ENCODE data around the gene LRPAP1. TPM values are rescaled to one million over a fixed set of nuclear protein-coding genes. Genes with fewer than 3 reads are reported as not detected.

Gene LRPAP1
- total and polyA plus RNA-seq, 10 of the 15 experiments (the other 5 are each of a cell fraction or from before 2014, with no cell fraction given): 1.0 to 100 (median 51.1) TPM

- RAD21 ChIA-PET (ENCODE audit: unreplicated experiment): no interaction called here
Measured at GRCh38 chr4:3486541-3487540, 45.4 kb downstream of the LRPAP1 start.

More at GRCh38 chr4:3486541-3487540, 45.4 kb downstream of the LRPAP1 start:
- Histone ChIP-seq H3K27ac (ENCODE audit: control insufficient read depth, insufficient read depth) (no peak overlapping the region), H3K4me2 (ENCODE audit: control insufficient read depth, insufficient read depth) (no peak overlapping the region), H3K4me1 (ENCODE audit: control insufficient read depth, insufficient read depth, low read length) (no peaks in the 10 kb centered on the region; the same call in 1 of the 2 replicates), H2AFZ (ENCODE audit: control insufficient read depth, low read depth, low read length) (no peak overlapping the region), H3K9me3 (replicated peaks; ENCODE audit: control insufficient read depth, insufficient read depth, low read length) (no peaks in the 10 kb centered on the region), H3K4me3 (no peak overlapping the region), H3K79me2 (ENCODE audit: control insufficient read depth, insufficient read depth, low read length) (no peaks in the 10 kb centered on the region), H3K27me3 (replicated peaks in 1 of 2; ENCODE audit: control insufficient read depth in 2 of 2, insufficient read depth in 2 of 2, low read length in 1 of 2) (peaks cover 2 to 6% of the 10 kb centered on the region in 2 experiments; a peak in 3 of 4 replicates), H3K36me3 (ENCODE audit: control insufficient read depth in 2 of 2, insufficient read depth in 2 of 2, low read length in 1 of 2) (no peaks in the 10 kb centered on the region), H3K9ac (ENCODE audit: control insufficient read depth, insufficient read depth, low read length) (no peak overlapping the region), H4K20me1 (ENCODE audit: control insufficient read depth, insufficient read depth) (no peaks in the 10 kb centered on the region)
- FAIRE-seq (no peak), ATAC-seq (no peak; the same call in 2 of the 3 replicates), DNase-seq (ENCODE audit: low read depth, low spot score) (no peak)
- ChIA-PET SMC1A (ENCODE audit: uncharacterized antibody, unreplicated experiment) (no interaction called here), CTCF (no interaction called here), POLR2A (no interaction called here)
- intact Hi-C loops (cut with micrococcal nuclease; ENCODE audit: unreplicated experiment): no loop called here
- in situ Hi-C loops (cut with MboI): no loop called here
- no TSS peak for BruUV-seq (replicated peaks)
- 22% methylated on average over 24 of the region's 25 CpGs for WGBS (ENCODE audit: insufficient coverage, insufficient replicate concordance, low lambda C conversion rate, missing lambda C conversion rate)
- TF ChIP-seq ZZZ3 (IDR thresholded peaks at IDR 0.05; ENCODE audit: control insufficient read depth, insufficient read length, low read depth) (no peak), EZH2 (IDR thresholded peaks at IDR 0.05; ENCODE audit: borderline replicate concordance, control insufficient read depth, low read depth, low read length) (no peak), ZNF24 (IDR thresholded peaks at IDR 0.05) (no peak), IRF4 (IDR thresholded peaks at IDR 0.05; ENCODE audit: low read depth, low read length) (no peak), TCF7 (IDR thresholded peaks at IDR 0.05; ENCODE audit: borderline replicate concordance) (no peak), SMAD5 (IDR thresholded peaks at IDR 0.05; ENCODE audit: low read depth) (no peak)
- TF ChIP-seq, protein P1, sequence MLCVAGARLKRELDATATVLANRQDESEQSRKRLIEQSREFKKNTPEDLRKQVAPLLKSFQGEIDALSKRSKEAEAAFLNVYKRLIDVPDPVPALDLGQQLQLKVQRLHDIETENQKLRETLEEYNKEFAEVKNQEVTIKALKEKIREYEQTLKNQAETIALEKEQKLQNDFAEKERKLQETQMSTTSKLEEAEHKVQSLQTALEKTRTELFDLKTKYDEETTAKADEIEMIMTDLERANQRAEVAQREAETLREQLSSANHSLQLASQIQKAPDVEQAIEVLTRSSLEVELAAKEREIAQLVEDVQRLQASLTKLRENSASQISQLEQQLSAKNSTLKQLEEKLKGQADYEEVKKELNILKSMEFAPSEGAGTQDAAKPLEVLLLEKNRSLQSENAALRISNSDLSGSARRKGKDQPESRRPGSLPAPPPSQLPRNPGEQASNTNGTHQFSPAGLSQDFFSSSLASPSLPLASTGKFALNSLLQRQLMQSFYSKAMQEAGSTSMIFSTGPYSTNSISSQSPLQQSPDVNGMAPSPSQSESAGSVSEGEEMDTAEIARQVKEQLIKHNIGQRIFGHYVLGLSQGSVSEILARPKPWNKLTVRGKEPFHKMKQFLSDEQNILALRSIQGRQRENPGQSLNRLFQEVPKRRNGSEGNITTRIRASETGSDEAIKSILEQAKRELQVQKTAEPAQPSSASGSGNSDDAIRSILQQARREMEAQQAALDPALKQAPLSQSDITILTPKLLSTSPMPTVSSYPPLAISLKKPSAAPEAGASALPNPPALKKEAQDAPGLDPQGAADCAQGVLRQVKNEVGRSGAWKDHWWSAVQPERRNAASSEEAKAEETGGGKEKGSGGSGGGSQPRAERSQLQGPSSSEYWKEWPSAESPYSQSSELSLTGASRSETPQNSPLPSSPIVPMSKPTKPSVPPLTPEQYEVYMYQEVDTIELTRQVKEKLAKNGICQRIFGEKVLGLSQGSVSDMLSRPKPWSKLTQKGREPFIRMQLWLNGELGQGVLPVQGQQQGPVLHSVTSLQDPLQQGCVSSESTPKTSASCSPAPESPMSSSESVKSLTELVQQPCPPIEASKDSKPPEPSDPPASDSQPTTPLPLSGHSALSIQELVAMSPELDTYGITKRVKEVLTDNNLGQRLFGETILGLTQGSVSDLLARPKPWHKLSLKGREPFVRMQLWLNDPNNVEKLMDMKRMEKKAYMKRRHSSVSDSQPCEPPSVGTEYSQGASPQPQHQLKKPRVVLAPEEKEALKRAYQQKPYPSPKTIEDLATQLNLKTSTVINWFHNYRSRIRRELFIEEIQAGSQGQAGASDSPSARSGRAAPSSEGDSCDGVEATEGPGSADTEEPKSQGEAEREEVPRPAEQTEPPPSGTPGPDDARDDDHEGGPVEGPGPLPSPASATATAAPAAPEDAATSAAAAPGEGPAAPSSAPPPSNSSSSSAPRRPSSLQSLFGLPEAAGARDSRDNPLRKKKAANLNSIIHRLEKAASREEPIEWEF (IDR thresholded peaks at IDR 0.05; ENCODE audit: insufficient replicate concordance, low read depth, low read length): no peak
- TF ChIP-seq, protein P2, sequence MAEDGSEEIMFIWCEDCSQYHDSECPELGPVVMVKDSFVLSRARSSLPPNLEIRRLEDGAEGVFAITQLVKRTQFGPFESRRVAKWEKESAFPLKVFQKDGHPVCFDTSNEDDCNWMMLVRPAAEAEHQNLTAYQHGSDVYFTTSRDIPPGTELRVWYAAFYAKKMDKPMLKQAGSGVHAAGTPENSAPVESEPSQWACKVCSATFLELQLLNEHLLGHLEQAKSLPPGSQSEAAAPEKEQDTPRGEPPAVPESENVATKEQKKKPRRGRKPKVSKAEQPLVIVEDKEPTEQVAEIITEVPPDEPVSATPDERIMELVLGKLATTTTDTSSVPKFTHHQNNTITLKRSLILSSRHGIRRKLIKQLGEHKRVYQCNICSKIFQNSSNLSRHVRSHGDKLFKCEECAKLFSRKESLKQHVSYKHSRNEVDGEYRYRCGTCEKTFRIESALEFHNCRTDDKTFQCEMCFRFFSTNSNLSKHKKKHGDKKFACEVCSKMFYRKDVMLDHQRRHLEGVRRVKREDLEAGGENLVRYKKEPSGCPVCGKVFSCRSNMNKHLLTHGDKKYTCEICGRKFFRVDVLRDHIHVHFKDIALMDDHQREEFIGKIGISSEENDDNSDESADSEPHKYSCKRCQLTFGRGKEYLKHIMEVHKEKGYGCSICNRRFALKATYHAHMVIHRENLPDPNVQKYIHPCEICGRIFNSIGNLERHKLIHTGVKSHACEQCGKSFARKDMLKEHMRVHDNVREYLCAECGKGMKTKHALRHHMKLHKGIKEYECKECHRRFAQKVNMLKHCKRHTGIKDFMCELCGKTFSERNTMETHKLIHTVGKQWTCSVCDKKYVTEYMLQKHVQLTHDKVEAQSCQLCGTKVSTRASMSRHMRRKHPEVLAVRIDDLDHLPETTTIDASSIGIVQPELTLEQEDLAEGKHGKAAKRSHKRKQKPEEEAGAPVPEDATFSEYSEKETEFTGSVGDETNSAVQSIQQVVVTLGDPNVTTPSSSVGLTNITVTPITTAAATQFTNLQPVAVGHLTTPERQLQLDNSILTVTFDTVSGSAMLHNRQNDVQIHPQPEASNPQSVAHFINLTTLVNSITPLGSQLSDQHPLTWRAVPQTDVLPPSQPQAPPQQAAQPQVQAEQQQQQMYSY (CRISPR knock-in tag; IDR thresholded peaks at IDR 0.05): no peak

Measured in GM12878 (cell line).